Endothelial cell of umbilical vein (primary cell): ENCODE measurements around the gene AKAP13.

Experiments
- CTCF ChIP-seq, 2 donors: IDR thresholded peaks; 1 replicate in 1 of 2; 2 replicates in 1 of 2; pipeline ENCODE4 v1.5.1; 2011; ENCODE audit warnings: low read length in 2 of 2, mild to moderate bottlenecking in 2 of 2, moderate library complexity in 2 of 2, control low read depth in 1 of 2, inconsistent platforms in 1 of 2, low read depth in 1 of 2; ENCODE audit not compliant: insufficient read depth in 1 of 2; ENCODE audit errors: extremely low read depth in 1 of 2
- MYC ChIP-seq: IDR thresholded peaks from one replicate; pipeline ENCODE4 v1.6.1; 2011; ENCODE audit warnings: mild to moderate bottlenecking, low read depth, low read length
- POLR2A ChIP-seq: IDR thresholded peaks from 2 replicates; pipeline ENCODE4 v1.6.1; 2012; ENCODE audit warnings: low read depth, mild to moderate bottlenecking, control low read depth, low read length
- POLR2AphosphoS5 ChIP-seq: IDR thresholded peaks from 2 replicates; pipeline ENCODE4 v1.6.1; 2012; ENCODE audit warnings: low read depth, mild to moderate bottlenecking, control low read depth, low read length, moderate library complexity; ENCODE audit not compliant: insufficient read depth

GRCh38 chr15:85642693-85643066 is 262.3 kb downstream of the AKAP13 start:
- TF ChIP-seq POLR2A: no peak
- no peak for TF ChIP-seq CTCF (IDR thresholded peaks at IDR 0.05; ENCODE audit: extremely low read depth in 1 of 2, insufficient read depth in 1 of 2, low read depth in 1 of 2, low read length in 2 of 2)
- no peak for TF ChIP-seq POLR2AphosphoS5
- no peak for TF ChIP-seq MYC
